GM21723 (cell line): ENCODE measurements around the gene ANO6.

ENCODE experiments used
- ATAC-seq: cut with Tn5 transposase; IDR thresholded peaks from one replicate; pipeline ENCODE4 v1.9.1; 2021; ENCODE audit warnings: mild to moderate bottlenecking, moderate library complexity; ENCODE audit not compliant: unreplicated experiment

ANO6 gene

DNA sequence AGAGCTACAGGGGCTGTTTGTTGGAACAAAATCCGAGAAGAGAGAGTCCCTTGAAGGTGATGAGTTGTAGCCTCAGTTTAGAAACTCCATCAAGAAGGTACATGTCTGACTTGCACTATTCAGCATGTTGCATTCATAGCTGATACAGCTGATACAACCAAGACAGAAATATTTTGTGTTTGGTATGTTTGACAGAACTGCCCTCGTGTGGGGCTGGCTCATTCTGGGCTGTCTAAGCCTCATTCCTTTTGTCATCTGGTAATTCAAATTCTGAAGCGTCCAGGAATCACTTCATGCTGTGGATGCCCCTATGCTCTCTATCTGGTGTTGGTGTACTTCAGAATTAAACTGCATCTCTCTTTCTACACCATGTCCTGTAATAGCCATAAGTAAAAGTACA lies 126.3 kb downstream of the ANO6 start:
- no peak for ATAC-seq

GRCh38 chr12:45342848-45343247 lies 127.0 kb downstream of the ANO6 start:
- no peak for ATAC-seq

DNA sequence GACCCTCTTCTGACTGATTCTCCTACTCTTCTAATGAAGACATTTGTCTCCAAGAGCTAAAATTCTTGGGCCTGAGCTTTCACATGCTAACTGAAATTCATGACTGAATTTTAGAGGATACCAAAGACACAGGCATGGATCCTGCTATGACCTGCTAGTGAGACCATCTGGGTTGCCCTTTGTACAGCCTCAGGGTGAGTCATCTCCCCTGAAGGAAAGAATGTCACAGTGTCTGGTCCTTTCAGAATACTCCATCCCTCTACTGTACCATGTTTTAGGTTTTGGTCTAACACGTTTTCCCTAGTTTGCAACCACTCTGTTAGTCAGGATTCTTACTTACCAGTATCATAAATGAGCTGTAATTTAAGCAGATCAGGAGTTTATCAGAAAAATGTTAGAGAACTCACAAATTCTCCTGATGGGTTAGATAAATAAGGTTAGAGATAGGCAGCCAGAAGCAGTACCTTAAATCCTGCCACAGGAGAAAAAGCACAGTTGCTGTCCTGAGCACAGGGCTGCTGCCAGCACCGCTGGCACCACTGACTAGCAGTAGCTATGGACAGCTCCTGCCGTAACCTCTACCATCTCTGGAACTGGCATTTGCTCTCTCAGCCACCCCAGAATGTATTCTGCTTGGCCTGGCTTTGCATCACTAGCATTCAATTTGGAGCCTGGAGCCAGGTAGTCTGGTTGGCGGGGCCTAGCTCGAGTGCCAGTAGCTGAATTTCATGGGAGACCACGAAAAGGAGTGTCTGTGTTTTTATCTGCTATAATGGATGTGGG lies 127.6 kb downstream of the ANO6 start:
- no peak for ATAC-seq

DNA sequence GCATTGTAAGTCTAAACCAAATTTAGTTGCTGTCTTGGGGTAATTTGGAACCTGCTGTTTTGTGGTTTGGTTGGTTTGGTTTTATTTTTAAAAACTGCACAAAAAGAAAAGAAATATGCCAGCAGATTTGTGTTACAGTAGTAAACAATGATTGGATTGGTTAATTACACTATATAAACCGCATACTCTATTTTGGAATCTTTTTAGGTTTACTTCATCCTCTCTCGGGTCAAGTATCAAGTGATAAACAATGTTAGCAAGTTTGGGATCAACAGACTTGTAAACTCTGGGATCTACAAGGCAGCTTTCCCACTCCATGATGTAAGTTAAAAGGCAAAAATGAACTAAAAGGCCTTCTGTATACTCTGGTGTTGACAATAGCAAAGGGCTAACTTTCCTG lies 132.4 kb downstream of the ANO6 start:
- ATAC-seq, result no peak

DNA sequence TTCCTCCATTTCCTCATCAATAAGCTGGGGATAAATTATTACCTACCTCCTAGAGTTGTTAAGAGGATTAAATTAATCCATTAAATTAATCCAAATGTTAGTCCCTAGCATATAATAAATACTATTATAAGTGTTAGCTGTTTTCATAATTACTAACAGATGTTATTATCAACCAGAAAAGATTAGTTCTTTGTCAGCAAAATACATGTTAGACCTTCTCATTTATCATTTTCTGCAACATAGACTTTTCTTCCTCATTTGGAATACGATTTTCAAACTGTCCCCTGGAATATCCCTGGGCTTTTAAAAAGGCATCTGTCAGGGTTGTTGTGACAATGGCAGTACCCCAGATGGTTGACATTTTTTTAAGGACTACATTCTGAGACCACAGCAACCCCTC lies 133.1 kb downstream of the ANO6 start:
- ATAC-seq, result no peak

DNA sequence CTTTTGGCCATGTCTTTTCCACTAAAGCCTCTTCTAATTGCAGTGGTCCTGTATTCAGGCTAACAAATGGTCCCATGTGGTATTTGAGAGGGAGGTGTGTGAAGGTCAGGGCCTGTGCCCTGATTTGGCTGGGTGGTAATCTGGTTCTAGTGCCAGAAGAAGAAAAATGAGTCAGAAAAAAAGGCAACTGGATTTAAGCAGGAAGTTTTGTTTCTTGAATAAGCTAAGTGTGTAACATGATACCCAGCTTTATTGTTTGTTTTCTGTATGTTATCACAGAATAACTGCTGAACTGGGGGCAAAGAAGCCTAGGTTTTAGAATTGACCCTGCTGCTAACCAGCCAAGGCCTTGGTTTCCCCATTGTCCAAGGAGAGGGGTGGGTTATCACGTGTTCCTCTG lies 134.0 kb downstream of the ANO6 start:
- no peak for ATAC-seq

DNA sequence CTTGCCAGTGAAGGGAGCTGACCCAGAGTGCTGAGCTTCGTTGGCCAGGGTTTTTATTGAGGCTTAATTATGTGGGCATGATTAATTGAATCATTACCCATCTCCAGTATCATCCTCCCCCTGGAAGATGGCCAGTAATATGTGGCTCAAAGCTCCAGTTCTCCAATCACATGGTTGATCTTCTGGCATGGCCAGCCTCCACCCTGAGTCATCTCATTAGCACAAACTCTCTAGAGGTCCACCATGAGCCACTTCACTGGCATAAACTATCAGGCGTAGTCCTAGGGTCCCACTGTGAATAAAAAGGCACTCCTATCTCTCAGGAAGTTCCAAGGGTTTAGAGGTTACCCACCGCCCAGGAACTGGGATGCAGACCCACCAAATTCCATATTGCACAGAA lies 135.0 kb downstream of the ANO6 start:
- ATAC-seq, result no peak

- no peak for ATAC-seq
These were observed 136.2 kb downstream of the ANO6 start for GRCh38 chr12:45351921-45352670.

GRCh38 chr12:45353944-45354343 lies 138.0 kb downstream of the ANO6 start:
- ATAC-seq, result no peak

DNA sequence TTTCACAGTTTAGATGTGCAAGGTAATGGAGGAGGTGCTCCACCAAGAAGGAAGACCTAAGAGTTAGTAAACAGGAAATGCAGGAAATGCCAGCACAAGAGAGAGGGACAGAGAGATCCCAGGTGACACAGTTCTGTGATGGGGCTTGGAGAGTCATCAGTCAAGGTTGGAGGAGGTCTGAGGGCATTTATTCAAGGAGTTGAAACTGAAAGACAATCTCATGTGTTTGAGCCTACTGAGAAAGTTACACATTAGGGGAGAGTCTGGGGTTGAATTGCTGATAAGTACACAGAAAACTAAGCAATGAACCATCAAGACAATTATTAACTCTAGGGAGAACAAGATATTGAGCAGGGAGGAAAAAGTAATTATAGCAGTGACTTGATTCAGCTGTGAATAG lies 138.5 kb downstream of the ANO6 start:
- ATAC-seq, result no peak

GRCh38 chr12:45355730-45356129 lies 139.8 kb downstream of the ANO6 start:
- no peak for ATAC-seq

DNA sequence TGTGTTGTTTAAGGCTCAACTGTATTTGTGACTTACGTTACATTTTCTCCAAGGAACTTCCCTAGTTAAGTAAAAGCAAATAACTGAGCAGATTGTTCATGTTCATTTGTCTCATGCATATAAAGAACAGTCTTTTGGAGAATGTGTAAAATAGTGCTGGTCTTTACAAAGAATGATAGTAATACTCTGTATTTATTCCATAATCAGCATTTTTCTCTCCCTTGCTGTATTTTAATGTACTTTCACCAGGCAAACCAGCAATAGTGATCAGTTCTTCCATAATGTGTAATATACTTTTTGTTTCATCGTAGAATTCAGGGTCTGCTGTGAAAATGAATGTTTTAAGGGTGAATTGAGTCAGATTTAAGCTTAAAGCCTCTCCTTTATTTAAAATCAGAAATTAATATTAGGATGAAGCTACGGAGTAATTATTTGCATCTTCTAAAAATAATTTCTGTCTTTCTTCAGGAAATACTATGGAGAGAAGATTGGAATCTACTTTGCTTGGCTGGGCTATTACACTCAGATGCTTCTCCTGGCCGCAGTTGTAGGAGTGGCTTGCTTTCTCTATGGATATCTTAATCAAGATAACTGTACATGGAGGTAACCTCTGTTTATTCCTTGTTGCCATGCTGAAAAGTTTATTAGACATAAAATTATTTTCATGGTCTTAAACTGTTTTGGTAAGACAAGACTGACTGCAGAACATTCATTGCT lies 141.1 kb downstream of the ANO6 start:
- ATAC-seq, result no peak

- ATAC-seq, result no peak
These were observed 141.9 kb downstream of the ANO6 start for GRCh38 chr12:45357539-45358417.

DNA sequence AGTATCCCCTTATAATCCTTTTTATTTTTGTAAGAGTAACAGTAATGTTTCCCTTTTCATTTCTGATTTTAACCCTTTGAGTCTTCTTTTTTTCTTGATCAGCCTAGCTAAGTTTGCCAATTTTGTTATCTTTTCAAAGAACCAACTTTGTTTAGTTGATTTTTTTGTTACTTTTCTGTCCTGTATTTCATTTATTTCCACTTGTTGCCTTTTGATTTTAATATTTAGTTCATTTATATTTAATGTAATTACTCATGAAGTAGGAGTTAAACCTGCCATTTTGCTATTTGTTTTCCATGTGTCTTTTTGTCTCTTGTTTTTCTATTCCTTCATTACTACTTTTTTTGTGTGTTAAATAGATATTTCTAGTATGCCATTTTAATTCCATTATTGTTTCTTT lies 146.4 kb downstream of the ANO6 start:
- ATAC-seq, result no peak

DNA sequence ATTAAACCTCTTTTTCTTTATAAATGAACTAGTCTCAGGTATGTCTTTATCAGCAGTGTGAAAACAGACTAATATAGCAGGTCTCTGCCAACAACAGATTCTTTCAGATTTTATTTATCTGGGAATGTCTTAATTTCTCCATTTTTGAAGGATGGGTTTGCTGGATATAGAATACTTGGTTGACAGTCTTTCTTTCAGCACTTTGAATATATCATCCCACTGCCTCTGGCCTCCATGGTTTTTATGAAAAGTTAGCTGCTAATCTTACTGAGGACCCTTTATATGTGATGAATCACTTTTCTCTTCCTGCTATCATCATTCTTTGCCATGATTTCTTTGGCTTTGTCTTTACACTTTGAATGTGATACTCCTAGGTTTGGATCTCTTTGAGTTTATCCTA lies 148.0 kb downstream of the ANO6 start:
- no peak for ATAC-seq

- ATAC-seq, result no peak
These were observed 153.1 kb downstream of the ANO6 start for GRCh38 chr12:45368841-45369489.

DNA sequence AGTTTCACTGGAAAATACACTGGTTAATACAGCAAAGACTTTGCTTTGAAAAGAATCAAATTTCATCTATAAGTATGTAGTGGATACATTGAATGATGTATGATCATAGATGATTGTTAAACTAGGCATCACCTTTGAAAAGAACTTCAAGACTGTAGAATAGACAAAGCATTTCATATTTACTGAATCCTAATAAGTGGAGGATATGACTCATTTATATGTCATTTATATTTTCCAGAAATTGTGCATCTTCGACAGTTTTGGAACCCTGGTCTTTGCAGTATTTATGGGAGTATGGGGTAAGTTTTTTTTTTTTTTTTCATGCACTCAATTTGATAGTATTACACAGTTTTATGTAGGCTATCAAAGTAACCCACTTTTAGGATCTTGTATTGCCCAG lies 161.9 kb downstream of the ANO6 start:
- ATAC-seq, result no peak

DNA sequence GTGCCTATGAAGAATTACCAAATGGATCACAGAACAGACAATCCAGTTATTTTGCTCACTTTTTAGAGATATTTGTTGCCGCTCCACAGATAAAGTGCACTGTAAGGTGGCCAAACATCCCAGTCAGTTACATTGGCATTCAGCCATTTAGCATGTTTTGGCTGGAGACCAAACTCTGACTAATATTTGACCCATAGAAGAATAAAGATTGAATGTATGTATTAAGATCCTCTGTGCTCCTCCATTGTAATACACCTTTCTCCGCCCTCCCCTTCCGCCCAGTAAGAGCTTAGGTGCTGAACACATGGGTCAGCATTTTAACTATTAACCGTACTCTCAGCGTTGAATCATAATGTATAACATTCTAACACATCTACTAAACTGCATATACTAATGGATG lies 163.4 kb downstream of the ANO6 start:
- no peak for ATAC-seq

DNA sequence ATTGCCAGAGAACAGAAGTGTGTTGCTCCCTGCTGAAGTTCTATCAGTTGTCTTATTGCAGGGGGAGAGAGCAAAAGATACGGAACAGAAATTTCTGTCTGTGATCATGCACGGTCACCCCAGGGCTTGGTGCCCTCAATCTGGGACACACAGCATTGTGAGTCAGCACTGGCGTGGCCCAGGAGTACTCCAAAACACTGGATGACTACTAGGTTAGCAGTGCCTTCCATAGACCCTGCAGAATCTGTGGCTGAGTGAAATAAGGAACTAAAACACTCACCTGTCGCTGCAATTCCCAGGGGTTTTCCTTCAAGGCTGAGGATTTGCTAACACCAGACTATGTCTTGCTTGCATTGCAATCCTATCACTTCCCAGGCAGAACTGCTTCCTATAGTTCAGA lies 165.5 kb downstream of the ANO6 start:
- no peak for ATAC-seq

DNA sequence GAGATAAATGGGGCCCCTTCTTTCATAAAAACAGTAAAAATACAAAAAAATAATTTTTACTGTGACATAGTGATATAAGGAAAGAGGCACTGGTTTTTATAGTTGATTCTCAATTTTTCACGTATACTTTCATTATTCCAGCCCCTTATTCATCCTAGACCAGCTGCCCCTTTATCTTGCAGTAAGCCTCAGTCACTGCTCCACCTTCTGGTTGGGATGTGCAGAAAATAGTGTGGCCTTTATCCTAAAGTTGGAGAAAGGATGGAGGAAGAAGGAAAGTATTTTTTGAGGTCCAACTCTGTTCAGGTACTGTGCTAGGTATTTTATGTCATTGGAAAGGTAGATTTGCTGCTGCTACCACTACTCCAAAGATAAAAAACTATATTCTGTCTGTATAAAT lies 172.7 kb downstream of the ANO6 start:
- no peak for ATAC-seq
